Measurements from ENCODE around the gene CYP26C1. TPM values are rescaled to one million over a fixed set of nuclear protein-coding genes. Genes with fewer than 3 reads are reported as not detected.

Gene CYP26C1
- total and polyA plus RNA-seq, 2 of the 13 experiments (the other 11 are each of a cell fraction or from before 2014, with no cell fraction given): 0.02 TPM; not detected in 1

DNA sequence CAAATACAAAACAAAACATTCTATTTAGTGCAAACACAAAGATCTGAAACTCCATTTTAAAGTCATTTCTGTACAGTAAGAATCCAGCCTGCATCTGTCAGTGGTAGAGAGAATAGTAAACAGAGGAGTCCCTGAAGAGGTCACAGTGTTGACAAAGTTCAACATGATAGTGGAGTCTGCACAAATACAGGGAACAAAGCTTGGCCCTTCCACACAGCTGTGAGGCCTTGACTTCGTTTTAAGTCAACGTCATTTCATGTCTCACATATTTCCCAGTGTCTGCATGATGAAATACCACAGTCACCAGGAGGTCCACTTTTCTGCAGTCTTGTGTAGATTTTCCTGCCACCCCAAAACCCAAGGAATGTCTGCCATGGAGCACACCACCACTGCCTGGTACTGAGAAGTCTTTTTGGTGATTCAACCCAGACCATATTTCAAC, 46.1 kb downstream of the CYP26C1 start (continued):
- TF ChIP-seq, protein P1, sequence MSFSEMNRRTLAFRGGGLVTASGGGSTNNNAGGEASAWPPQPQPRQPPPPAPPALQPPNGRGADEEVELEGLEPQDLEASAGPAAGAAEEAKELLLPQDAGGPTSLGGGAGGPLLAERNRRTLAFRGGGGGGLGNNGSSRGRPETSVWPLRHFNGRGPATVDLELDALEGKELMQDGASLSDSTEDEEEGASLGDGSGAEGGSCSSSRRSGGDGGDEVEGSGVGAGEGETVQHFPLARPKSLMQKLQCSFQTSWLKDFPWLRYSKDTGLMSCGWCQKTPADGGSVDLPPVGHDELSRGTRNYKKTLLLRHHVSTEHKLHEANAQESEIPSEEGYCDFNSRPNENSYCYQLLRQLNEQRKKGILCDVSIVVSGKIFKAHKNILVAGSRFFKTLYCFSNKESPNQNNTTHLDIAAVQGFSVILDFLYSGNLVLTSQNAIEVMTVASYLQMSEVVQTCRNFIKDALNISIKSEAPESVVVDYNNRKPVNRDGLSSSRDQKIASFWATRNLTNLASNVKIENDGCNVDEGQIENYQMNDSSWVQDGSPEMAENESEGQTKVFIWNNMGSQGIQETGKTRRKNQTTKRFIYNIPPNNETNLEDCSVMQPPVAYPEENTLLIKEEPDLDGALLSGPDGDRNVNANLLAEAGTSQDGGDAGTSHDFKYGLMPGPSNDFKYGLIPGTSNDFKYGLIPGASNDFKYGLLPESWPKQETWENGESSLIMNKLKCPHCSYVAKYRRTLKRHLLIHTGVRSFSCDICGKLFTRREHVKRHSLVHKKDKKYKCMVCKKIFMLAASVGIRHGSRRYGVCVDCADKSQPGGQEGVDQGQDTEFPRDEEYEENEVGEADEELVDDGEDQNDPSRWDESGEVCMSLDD (CRISPR knock-in tag; IDR thresholded peaks at IDR 0.05; ENCODE audit: borderline replicate concordance): peak; percentile 38; the same call in 1 of the 2 replicates
- TF ChIP-seq TFDP2 (CRISPR knock-in tag; IDR thresholded peaks at IDR 0.05) (no peak), MED1 (CRISPR knock-in tag; IDR thresholded peaks at IDR 0.05) (peak; percentile 84), HDAC6 (IDR thresholded peaks at IDR 0.05; ENCODE audit: low read depth, low read length) (no peak), NR3C1 (CRISPR knock-in tag; IDR thresholded peaks at IDR 0.05) (no peak), HMG20A (CRISPR knock-in tag; IDR thresholded peaks at IDR 0.05; ENCODE audit: borderline replicate concordance) (peak; percentile 93), ZBTB25 (CRISPR knock-in tag; IDR thresholded peaks at IDR 0.05) (no peak; the same call in 1 of the 2 replicates), POGZ (CRISPR knock-in tag; IDR thresholded peaks at IDR 0.05) (peak; percentile 79), MEIS1 (CRISPR knock-in tag; IDR thresholded peaks at IDR 0.05; ENCODE audit: borderline replicate concordance) (0 out of 2 replicates have a peak, but pooled peaks have one; percentile 39), RBFOX2 (IDR thresholded peaks at IDR 0.05; ENCODE audit: low read depth, low read length) (no peak), JARID2 (CRISPR knock-in tag; IDR thresholded peaks at IDR 0.05; ENCODE audit: insufficient replicate concordance) (no peak), ZNF354B (CRISPR knock-in tag; IDR thresholded peaks at IDR 0.05) (no peak), ZNF329 (CRISPR knock-in tag; IDR thresholded peaks at IDR 0.05; ENCODE audit: low read depth) (no peak), ZNF782 (CRISPR knock-in tag; IDR thresholded peaks at IDR 0.05; ENCODE audit: borderline replicate concordance) (no peak), ZFP90 (CRISPR knock-in tag; IDR thresholded peaks at IDR 0.05; ENCODE audit: borderline replicate concordance) (peak; percentile 53; the same call in 1 of the 2 replicates), ZNF383 (CRISPR knock-in tag; IDR thresholded peaks at IDR 0.05; ENCODE audit: borderline replicate concordance) (no peak), HNRNPUL1 (IDR thresholded peaks at IDR 0.05; ENCODE audit: low read depth, low read length) (no peak), SP4 (CRISPR knock-in tag; IDR thresholded peaks at IDR 0.05) (no peak), HNRNPH1 (optimal IDR thresholded peaks at IDR 0.05; ENCODE audit: low read depth, low read length) (no peak), MLX (CRISPR knock-in tag; IDR thresholded peaks at IDR 0.05) (0 out of 2 replicates have a peak, but pooled peaks have one; percentile 33), RBM39 (IDR thresholded peaks at IDR 0.05; ENCODE audit: low read depth, low read length, poor library complexity, severe bottlenecking) (no peak), RBM22 (optimal IDR thresholded peaks at IDR 0.05; ENCODE audit: low read length) (no peak), ZNF615 (CRISPR knock-in tag; IDR thresholded peaks at IDR 0.05; ENCODE audit: borderline replicate concordance) (no peak)
- TF ChIP-seq, protein P2, sequence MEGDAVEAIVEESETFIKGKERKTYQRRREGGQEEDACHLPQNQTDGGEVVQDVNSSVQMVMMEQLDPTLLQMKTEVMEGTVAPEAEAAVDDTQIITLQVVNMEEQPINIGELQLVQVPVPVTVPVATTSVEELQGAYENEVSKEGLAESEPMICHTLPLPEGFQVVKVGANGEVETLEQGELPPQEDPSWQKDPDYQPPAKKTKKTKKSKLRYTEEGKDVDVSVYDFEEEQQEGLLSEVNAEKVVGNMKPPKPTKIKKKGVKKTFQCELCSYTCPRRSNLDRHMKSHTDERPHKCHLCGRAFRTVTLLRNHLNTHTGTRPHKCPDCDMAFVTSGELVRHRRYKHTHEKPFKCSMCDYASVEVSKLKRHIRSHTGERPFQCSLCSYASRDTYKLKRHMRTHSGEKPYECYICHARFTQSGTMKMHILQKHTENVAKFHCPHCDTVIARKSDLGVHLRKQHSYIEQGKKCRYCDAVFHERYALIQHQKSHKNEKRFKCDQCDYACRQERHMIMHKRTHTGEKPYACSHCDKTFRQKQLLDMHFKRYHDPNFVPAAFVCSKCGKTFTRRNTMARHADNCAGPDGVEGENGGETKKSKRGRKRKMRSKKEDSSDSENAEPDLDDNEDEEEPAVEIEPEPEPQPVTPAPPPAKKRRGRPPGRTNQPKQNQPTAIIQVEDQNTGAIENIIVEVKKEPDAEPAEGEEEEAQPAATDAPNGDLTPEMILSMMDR (CRISPR knock-in tag; IDR thresholded peaks at IDR 0.05): no peak
